ENCODE measurements around the gene RBL2.
A peak's percentile ranks its signal among the peaks of the same experiment; 100 is the strongest.
"Not testable (repeated sequence)": the region's sequence is repeated elsewhere in the genome, so short reads cannot be mapped to it uniquely, and the experiment has no call there.

Gene RBL2

GRCh38 chr16:53421248-53421647, 13.0 kb upstream of the RBL2 start:
- Histone ChIP-seq H3K27me3 (no peaks in the 10 kb centered on the region), H4K20me1 (no peaks in the 10 kb centered on the region), H3K4me3 (no peak overlapping the region), H3K36me3 (no peaks in the 10 kb centered on the region), H3K27ac (no peak overlapping the region), H3K4me1 (peaks cover 9% of the 10 kb centered on the region), H3K9me3 (peaks cover 54% of the 10 kb centered on the region), H3K9ac (no peak overlapping the region), H3K4me2 (no peak overlapping the region)
- no peak for TF ChIP-seq Cebpa-rat (IDR thresholded peaks at IDR 0.05)

GRCh38 chr16:53423968-53424367, 10.3 kb upstream of the RBL2 start:
- not testable (repeated sequence) for H3K4me3 ChIP-seq, H3K27ac ChIP-seq, H3K9ac ChIP-seq, H3K27me3 ChIP-seq, H3K4me1 ChIP-seq, H3K4me2 ChIP-seq, H4K20me1 ChIP-seq, H3K36me3 ChIP-seq
- peaks cover 61% of the 10 kb centered on the region for H3K9me3 ChIP-seq

GRCh38 chr16:53428681-53429080, 5.6 kb upstream of the RBL2 start:
- no peaks in the 10 kb centered on the region for H3K27me3 ChIP-seq
- no peak for TF ChIP-seq Cebpa-rat (IDR thresholded peaks at IDR 0.05)
- H3K9ac ChIP-seq: no peak overlapping the region
- H3K27ac ChIP-seq: no peak overlapping the region
- no peaks in the 10 kb centered on the region for H3K36me3 ChIP-seq
- H3K4me1 ChIP-seq: peaks cover 1% of the 10 kb centered on the region; the same call in 1 of the 2 replicates
- H3K9me3 ChIP-seq: peaks cover 32% of the 10 kb centered on the region
- no peak overlapping the region for H3K4me3 ChIP-seq
- H3K4me2 ChIP-seq: no peak overlapping the region
- H4K20me1 ChIP-seq: no peaks in the 10 kb centered on the region

DNA sequence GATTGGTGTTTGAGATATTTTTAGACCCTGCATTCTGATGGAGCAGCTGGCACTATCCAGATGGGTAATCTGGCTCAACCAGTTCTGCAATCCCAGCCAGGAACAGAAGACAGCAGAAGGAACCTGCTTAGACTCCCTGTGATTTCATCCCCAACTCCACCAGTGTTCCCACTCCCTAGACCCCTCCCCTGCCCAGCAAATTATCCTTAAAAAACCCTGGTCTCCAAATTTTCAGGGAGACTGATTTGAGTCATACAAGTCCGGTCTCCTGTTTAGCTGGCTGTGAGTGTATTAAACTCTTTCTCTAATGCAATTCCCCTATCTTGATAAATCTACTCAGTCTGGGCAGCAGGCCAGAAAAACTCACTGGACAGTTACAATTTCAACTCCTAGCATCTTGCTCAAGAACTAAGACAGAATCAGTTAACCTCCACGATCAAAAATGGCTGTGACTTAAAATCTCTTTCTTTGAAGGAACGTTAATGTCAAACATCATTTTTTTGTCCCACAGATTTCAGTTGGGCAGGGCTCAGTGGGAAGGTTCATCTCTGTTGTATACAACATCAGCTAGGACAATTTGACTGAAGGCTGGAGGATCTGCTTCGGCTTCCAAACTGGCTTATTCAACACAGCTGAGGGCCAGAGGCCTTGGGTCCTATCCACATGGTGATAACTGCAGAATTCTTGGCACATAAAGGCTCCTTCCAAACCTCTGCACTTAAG, 4.9 kb upstream of the RBL2 start:
- Histone ChIP-seq H3K9ac (no peak overlapping the region), H3K4me1 (peaks cover 5% of the 10 kb centered on the region; the same call in 1 of the 2 replicates), H3K4me2 (no peak overlapping the region), H3K27me3 (no peaks in the 10 kb centered on the region), H3K9me3 (peaks cover 25% of the 10 kb centered on the region), H3K27ac (no peak overlapping the region), H3K4me3 (no peak overlapping the region), H3K36me3 (no peaks in the 10 kb centered on the region), H4K20me1 (no peaks in the 10 kb centered on the region)
- no peak for TF ChIP-seq Cebpa-rat (IDR thresholded peaks at IDR 0.05)

- no peak for TF ChIP-seq Cebpa-rat (IDR thresholded peaks at IDR 0.05)
- Histone ChIP-seq H3K9ac (no peak overlapping the region), H3K36me3 (no peaks in the 10 kb centered on the region), H3K9me3 (peaks cover 16% of the 10 kb centered on the region), H3K4me1 (peaks cover 5% of the 10 kb centered on the region; the same call in 1 of the 2 replicates), H3K4me2 (no peak overlapping the region), H3K27ac (no peak overlapping the region), H4K20me1 (peaks cover 8% of the 10 kb centered on the region), H3K27me3 (no peaks in the 10 kb centered on the region), H3K4me3 (no peak overlapping the region)
Measured at GRCh38 chr16:53430363-53430762, 3.9 kb upstream of the RBL2 start.

GRCh38 chr16:53433509-53433908, 762 bp upstream of the RBL2 start:
- Histone ChIP-seq H3K9me3 (no peaks in the 10 kb centered on the region), H4K20me1 (peaks cover 39% of the 10 kb centered on the region), H3K27me3 (no peaks in the 10 kb centered on the region), H3K36me3 (peaks cover 9% of the 10 kb centered on the region), H3K4me1 (peaks cover 19% of the 10 kb centered on the region), H3K4me3 (peak overlapping the region; percentile 94), H3K27ac (no peak overlapping the region; the same call in 1 of the 2 replicates), H3K4me2 (peak overlapping the region; percentile 82), H3K9ac (peak overlapping the region; percentile 96; the same call in 1 of the 2 replicates)
- TF ChIP-seq Cebpa-rat (IDR thresholded peaks at IDR 0.05): no peak

GRCh38 chr16:53433930-53434376, 318 bp upstream of the RBL2 start:
- peaks cover 41% of the 10 kb centered on the region for H4K20me1 ChIP-seq
- H3K27ac ChIP-seq: peak overlapping the region; percentile 96
- peak overlapping the region; percentile 96 for H3K9ac ChIP-seq

DNA sequence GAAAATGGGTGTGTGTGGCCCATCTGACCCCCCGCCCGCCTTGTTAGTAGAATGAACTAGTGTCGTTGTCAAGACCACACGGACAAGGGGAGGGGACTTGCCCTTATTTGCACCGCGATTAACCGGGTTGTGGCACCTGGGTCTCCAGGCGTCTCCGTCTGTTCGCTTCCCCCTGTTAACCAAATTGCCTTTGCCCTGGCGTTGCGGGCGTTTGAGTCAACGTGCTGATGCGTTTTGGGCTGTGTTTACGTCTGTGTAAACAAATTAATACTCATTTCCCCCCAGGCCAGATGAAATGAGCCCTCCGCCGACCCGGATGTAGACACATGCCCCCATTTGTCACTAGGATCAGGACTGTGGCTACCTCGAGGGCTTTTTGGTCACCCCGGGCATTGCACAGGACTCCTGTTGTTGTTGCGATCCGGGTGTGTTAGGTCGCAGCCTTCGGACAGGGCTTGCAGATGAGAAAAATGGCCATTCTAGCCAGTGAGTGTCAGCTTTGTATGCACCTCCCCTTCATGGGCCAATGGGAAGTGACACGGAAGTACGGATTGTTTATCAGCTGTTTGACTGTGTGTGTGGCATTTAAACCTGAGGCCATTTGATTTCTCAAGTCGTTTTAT, 906 bp downstream of the RBL2 start:
- no peak for TF ChIP-seq Cebpa-rat (IDR thresholded peaks at IDR 0.05)
- Histone ChIP-seq H3K9me3 (no peaks in the 10 kb centered on the region), H4K20me1 (peaks cover 48% of the 10 kb centered on the region), H3K27ac (peak overlapping the region; percentile 96), H3K27me3 (no peaks in the 10 kb centered on the region), H3K4me2 (peak overlapping the region; percentile 82), H3K4me3 (peak overlapping the region; percentile 94), H3K4me1 (peaks cover 26% of the 10 kb centered on the region), H3K9ac (peak overlapping the region; percentile 96), H3K36me3 (peaks cover 19% of the 10 kb centered on the region)

More at GRCh38 chr16:53433930-53434376, 318 bp upstream of the RBL2 start:
- Histone ChIP-seq H3K4me1 (peaks cover 19% of the 10 kb centered on the region), H3K4me2 (peak overlapping the region; percentile 82), H3K9me3 (no peaks in the 10 kb centered on the region), H3K36me3 (peaks cover 10% of the 10 kb centered on the region), H3K27me3 (no peaks in the 10 kb centered on the region), H3K4me3 (peak overlapping the region; percentile 94)
- no peak for TF ChIP-seq Cebpa-rat (IDR thresholded peaks at IDR 0.05)

DNA sequence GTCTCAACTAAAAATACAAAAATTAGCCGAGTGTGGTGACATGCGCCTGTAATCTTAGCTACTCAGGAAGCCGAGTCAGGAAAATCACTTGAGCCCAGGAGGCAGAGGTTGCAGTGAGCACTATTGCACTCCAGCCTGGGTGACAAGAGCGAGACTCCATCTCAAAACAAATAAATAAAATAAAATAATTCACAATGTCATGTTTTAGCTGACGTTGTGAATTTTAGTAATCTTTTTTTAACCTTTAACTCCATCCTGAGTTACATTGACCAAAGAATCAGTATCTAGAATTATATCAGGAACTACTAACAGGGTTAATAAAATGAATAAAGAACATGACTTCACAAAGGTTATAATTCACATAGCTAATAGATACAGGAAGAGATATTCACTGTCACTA, 5.9 kb downstream of the RBL2 start:
- no peaks in the 10 kb centered on the region for H3K27me3 ChIP-seq
- peaks cover 63% of the 10 kb centered on the region for H3K36me3 ChIP-seq
- H4K20me1 ChIP-seq: peaks cover 43% of the 10 kb centered on the region
- TF ChIP-seq Cebpa-rat (IDR thresholded peaks at IDR 0.05): no peak
- peaks cover 20% of the 10 kb centered on the region for H3K4me1 ChIP-seq
- H3K9ac ChIP-seq: no peak overlapping the region
- no peak overlapping the region for H3K4me3 ChIP-seq
- no peaks in the 10 kb centered on the region for H3K9me3 ChIP-seq
- no peak overlapping the region for H3K27ac ChIP-seq
- H3K4me2 ChIP-seq: no peak overlapping the region

DNA sequence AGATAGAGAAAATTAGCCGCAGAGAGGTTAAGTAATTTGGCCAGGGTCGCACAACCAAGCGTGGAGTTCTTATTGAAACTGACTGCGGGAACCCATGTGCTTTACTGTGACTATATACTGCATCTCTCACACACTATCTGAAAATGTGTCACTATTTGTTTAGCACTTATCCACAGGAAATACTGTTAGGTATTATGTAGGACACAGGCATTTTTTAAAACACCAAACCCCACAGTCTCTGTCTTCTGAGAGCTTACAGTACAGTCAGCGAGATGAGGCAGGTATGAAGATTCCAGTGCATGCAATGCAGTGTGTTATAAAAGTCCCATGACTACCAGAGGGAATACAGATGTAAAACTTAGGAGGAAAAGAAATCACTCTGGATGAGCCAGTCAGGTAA, 11.3 kb downstream of the RBL2 start:
- no peaks in the 10 kb centered on the region for H3K9me3 ChIP-seq
- no peak overlapping the region for H3K4me3 ChIP-seq
- no peak for TF ChIP-seq Cebpa-rat (IDR thresholded peaks at IDR 0.05)
- no peak overlapping the region for H3K4me2 ChIP-seq
- H4K20me1 ChIP-seq: no peaks in the 10 kb centered on the region
- H3K9ac ChIP-seq: no peak overlapping the region
- peaks cover 82% of the 10 kb centered on the region for H3K36me3 ChIP-seq
- H3K27ac ChIP-seq: no peak overlapping the region
- H3K4me1 ChIP-seq: no peaks in the 10 kb centered on the region
- no peaks in the 10 kb centered on the region for H3K27me3 ChIP-seq
